ENCODE data around the gene CEPT1. TPM values are rescaled to one million over a fixed set of nuclear protein-coding genes. Genes with fewer than 3 reads are reported as not detected.

CEPT1 gene
- total RNA-seq, 3 donors from 2014 or later (not counting 1 experiment from before 2014, with no cell fraction given), result 35.4 to 49.5 (median 40.9) TPM

GRCh38 chr1:111205714-111206050 is 65.7 kb downstream of the CEPT1 start:
- WGBS (ENCODE audit: insufficient coverage), result no CpG with 5 or more reads among the region's 2 CpGs
- Mint-ChIP-seq H3K27ac (peak overlapping the region; percentile 78 to 95), H3K36me3 (no peaks in the 10 kb centered on the region), H3K4me1 (peaks cover 50 to 55% of the 10 kb centered on the region in 2 donors), H3K27me3 (ENCODE audit: low read depth in 2 of 2) (no peaks in the 10 kb centered on the region), H3K4me3 (peak overlapping the region; percentile 72), H3K9me3 (no peaks in the 10 kb centered on the region)
- TF ChIP-seq CTCF (IDR thresholded peaks at IDR 0.05), result no peak
- no peaks in the 10 kb centered on the region for H3K9me3 ChIP-seq (ENCODE audit: control insufficient read depth, insufficient read depth, low read length)
- H3K4me3 ChIP-seq (ENCODE audit: low read length), result no peak overlapping the region
- H3K4me1 ChIP-seq (ENCODE audit: control insufficient read depth, insufficient read depth, low read length), result peaks cover 40% of the 10 kb centered on the region
- intact Hi-C loops (cut with micrococcal nuclease), result loop anchor here (10.0 kb wide), 1 partner anchor 549 kb away; the partner anchor contains the start of gene DDX20
- peak overlapping the region; percentile 87 for H3K27ac ChIP-seq (ENCODE audit: low read length)
- no peak for DNase-seq
- H3K27me3 ChIP-seq (ENCODE audit: control insufficient read depth, insufficient read depth, low read length), result no peaks in the 10 kb centered on the region
- no peak for ATAC-seq
- H3K36me3 ChIP-seq (ENCODE audit: control insufficient read depth, insufficient read depth, low read length), result no peaks in the 10 kb centered on the region

- no peaks in the 10 kb centered on the region for H3K36me3 Mint-ChIP-seq
- no peaks in the 10 kb centered on the region for H3K9me3 ChIP-seq (ENCODE audit: control insufficient read depth, insufficient read depth, low read length)
- H3K4me1 Mint-ChIP-seq, result peaks cover 33 to 40% of the 10 kb centered on the region in 2 donors
- peaks cover 25% of the 10 kb centered on the region for H3K4me1 ChIP-seq (ENCODE audit: control insufficient read depth, insufficient read depth, low read length)
- H3K4me3 ChIP-seq (ENCODE audit: low read length), result no peak overlapping the region
- no peak overlapping the region for H3K4me3 Mint-ChIP-seq
- intact Hi-C loops (cut with micrococcal nuclease), result loop anchor here (10.0 kb wide), 1 partner anchor 546 kb away; the partner anchor contains the start of gene DDX20
- WGBS (ENCODE audit: insufficient coverage), result 71% methylated on average over 1 of the region's 1 CpG
- TF ChIP-seq CTCF (IDR thresholded peaks at IDR 0.05), result no peak
- H3K27me3 ChIP-seq (ENCODE audit: control insufficient read depth, insufficient read depth, low read length), result no peaks in the 10 kb centered on the region
- ATAC-seq, result no peak
- no peaks in the 10 kb centered on the region for H3K27me3 Mint-ChIP-seq (ENCODE audit: low read depth in 2 of 2)
- no peak overlapping the region for H3K27ac Mint-ChIP-seq
- H3K9me3 Mint-ChIP-seq, result no peaks in the 10 kb centered on the region
- H3K36me3 ChIP-seq (ENCODE audit: control insufficient read depth, insufficient read depth, low read length), result no peaks in the 10 kb centered on the region
- DNase-seq, result no peak
- H3K27ac ChIP-seq (ENCODE audit: low read length), result no peak overlapping the region
Measured at GRCh38 chr1:111208921-111209320, 68.9 kb downstream of the CEPT1 start.

- no peak for ATAC-seq
- intact Hi-C loops (cut with micrococcal nuclease), result loop anchor here (10.0 kb wide), 2 partner anchors 535 to 545 kb away; partner anchors contain the start of genes DDX20 and KCNA3
Measured at GRCh38 chr1:111209622-111210021, 69.6 kb downstream of the CEPT1 start.

More at GRCh38 chr1:111209622-111210021, 69.6 kb downstream of the CEPT1 start:
- H3K36me3 ChIP-seq (ENCODE audit: control insufficient read depth, insufficient read depth, low read length), result no peaks in the 10 kb centered on the region
- no peak overlapping the region for H3K4me3 ChIP-seq (ENCODE audit: low read length)
- Mint-ChIP-seq H3K36me3 (no peaks in the 10 kb centered on the region), H3K27ac (no peak overlapping the region), H3K27me3 (ENCODE audit: low read depth in 2 of 2) (no peaks in the 10 kb centered on the region), H3K9me3 (no peaks in the 10 kb centered on the region), H3K4me3 (no peak overlapping the region), H3K4me1 (peaks cover 38 to 47% of the 10 kb centered on the region in 2 donors)
- DNase-seq, result no peak
- WGBS (ENCODE audit: insufficient coverage), result 100% methylated on average over 2 of the region's 4 CpGs
- no peaks in the 10 kb centered on the region for H3K9me3 ChIP-seq (ENCODE audit: control insufficient read depth, insufficient read depth, low read length)
- no peaks in the 10 kb centered on the region for H3K27me3 ChIP-seq (ENCODE audit: control insufficient read depth, insufficient read depth, low read length)
- H3K27ac ChIP-seq (ENCODE audit: low read length), result no peak overlapping the region
- TF ChIP-seq CTCF (IDR thresholded peaks at IDR 0.05), result no peak
- H3K4me1 ChIP-seq (ENCODE audit: control insufficient read depth, insufficient read depth, low read length), result peaks cover 30% of the 10 kb centered on the region

Data from natural killer cell (primary cell).